ENCODE measurements around the gene LRP10. TPM values are rescaled to one million over a fixed set of nuclear protein-coding genes. Genes with fewer than 3 reads are reported as not detected.

LRP10 gene
- polyA plus RNA-seq, 1 donor from 2014 or later, result 113 TPM

GRCh38 chr14:22923746-22924145 is 52.2 kb downstream of the LRP10 start:
- no peak overlapping the region for H3K27ac Mint-ChIP-seq
- H3K4me3 Mint-ChIP-seq, result peak overlapping the region in 1 of 4 donors; percentile 6

GRCh38 chr14:22925513-22925912 is 54.0 kb downstream of the LRP10 start:
- H3K4me3 Mint-ChIP-seq, result no peak overlapping the region
- H3K27ac Mint-ChIP-seq, result peak overlapping the region in 1 of 3 donors; percentile 8
- peaks cover 12% of the 10 kb centered on the region for H3K36me3 Mint-ChIP-seq
- H3K4me1 Mint-ChIP-seq, result peaks cover 0 to 17% (median 8%) of the 10 kb centered on the region in 3 donors
- H3K9me3 Mint-ChIP-seq, result no peaks in the 10 kb centered on the region
- no peaks in the 10 kb centered on the region for H3K27me3 Mint-ChIP-seq

More at GRCh38 chr14:22923746-22924145, 52.2 kb downstream of the LRP10 start:
- H3K9me3 Mint-ChIP-seq, result peaks cover 0 to 2% (median 0%) of the 10 kb centered on the region in 3 donors
- H3K27me3 Mint-ChIP-seq, result no peaks in the 10 kb centered on the region
- H3K4me1 Mint-ChIP-seq, result peaks cover 7 to 17% (median 8%) of the 10 kb centered on the region in 3 donors
- peaks cover 12% of the 10 kb centered on the region for H3K36me3 Mint-ChIP-seq

- H3K4me3 Mint-ChIP-seq, result peak overlapping the region in 1 of 4 donors; percentile 26
- H3K4me1 Mint-ChIP-seq, result peaks cover 0 to 17% (median 8%) of the 10 kb centered on the region in 3 donors
- no peaks in the 10 kb centered on the region for H3K9me3 Mint-ChIP-seq
- H3K27ac Mint-ChIP-seq, result peak overlapping the region in 2 of 3 donors; percentile 8 to 50
- H3K36me3 Mint-ChIP-seq, result peaks cover 10% of the 10 kb centered on the region
- H3K27me3 Mint-ChIP-seq, result no peaks in the 10 kb centered on the region
These were observed 54.8 kb downstream of the LRP10 start for GRCh38 chr14:22926316-22926715.

DNA sequence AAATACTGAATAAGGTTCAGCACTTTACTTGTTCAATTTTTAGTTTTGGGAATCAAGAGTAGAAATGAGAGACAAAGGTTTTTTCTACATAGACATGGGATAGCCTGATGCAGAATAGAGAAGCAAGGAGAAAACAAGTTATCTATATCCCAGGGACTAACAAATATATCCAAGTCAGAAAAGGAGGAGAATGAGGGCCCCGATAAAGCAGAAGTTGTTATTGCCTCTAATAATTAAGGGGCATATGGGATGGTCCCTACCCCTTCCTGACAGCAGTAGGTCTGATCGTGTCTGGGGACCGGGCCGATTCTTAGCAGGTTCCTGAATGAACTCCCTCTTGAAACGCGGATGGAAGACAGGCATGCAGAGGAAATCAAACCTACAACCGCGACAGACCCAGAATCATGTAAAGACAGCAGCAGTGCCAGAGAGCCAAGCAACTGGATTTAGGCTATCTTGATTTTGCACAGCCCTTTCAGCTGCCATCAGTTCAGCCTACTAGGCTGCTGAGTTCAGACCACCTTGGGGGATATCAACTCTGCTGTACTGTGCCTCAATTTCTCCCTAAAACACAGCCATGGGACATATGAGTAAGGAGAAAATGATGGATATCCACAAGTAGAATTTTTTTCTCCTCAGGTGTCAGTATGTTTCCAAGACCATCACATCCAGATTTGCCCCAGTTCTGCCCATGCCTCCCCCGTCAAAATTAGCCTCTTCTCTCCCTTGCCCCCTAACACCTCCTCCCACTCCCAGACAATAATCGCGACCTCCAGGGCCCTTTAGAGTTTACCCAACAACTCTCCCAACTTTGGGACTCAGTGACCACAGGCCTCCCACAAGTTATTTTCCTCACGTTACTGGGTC is 56.9 kb downstream of the LRP10 start:
- H3K36me3 Mint-ChIP-seq, result no peaks in the 10 kb centered on the region
- H3K4me3 Mint-ChIP-seq, result no peak overlapping the region
- no peaks in the 10 kb centered on the region for H3K27me3 Mint-ChIP-seq
- peaks cover 3 to 20% (median 16%) of the 10 kb centered on the region in 3 donors for H3K4me1 Mint-ChIP-seq
- H3K9me3 Mint-ChIP-seq, result no peaks in the 10 kb centered on the region
- no peak overlapping the region for H3K27ac Mint-ChIP-seq

DNA sequence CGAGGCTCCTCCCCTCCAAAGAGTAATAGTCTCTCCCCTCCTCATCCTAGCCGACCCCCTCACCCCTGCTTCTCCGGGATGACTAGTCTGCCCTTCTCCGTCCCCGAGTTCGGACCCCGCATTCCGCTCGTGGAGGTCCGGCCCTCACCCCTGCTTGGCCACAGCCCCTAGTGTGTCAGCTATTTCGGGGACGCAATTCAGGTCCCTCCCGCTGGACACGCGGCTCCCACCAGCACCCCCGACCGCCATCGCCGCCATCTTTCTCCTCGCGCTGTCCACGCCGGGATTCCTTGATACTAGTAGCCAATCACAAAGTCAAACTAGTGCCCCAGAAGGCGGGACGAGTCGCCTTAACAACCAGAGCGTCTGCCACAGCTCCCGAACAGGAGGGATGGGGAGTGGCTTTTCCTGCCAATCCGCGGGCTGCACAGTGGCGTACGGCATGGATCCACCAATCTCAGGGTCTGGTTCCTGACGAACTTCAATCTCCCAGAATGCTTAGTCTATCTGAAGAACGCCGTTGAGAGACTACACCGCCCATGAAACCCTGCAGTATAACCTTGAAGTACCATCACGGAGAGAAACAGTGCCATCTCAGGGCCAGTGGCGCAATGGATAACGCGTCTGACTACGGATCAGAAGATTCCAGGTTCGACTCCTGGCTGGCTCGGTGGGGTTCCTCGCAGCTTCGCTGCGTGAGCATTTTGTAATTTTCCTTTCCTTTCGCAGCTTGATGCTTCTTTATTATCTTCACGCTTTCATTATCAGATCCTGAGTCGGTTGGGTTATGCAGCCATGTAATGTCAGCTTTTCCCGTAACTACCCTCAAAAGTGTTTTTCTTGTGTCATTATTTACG is 57.8 kb downstream of the LRP10 start, which contains the start of gene PRMT5:
Gene PRMT5, minus strand, starts transcription at position 273 of the 857 bp plus-strand sequence. Its CDS starts 15 bp downstream, at position 258.
- Mint-ChIP-seq H3K4me1 (peaks cover 7 to 24% (median 19%) of the 10 kb centered on the region in 3 donors), H3K27me3 (no peaks in the 10 kb centered on the region), H3K27ac (no peak within 1 kb of the TSS), H3K36me3 (no peaks in the 10 kb centered on the region), H3K4me3 (no peak within 1 kb of the TSS), H3K9me3 (no peaks in the 10 kb centered on the region)

DNA sequence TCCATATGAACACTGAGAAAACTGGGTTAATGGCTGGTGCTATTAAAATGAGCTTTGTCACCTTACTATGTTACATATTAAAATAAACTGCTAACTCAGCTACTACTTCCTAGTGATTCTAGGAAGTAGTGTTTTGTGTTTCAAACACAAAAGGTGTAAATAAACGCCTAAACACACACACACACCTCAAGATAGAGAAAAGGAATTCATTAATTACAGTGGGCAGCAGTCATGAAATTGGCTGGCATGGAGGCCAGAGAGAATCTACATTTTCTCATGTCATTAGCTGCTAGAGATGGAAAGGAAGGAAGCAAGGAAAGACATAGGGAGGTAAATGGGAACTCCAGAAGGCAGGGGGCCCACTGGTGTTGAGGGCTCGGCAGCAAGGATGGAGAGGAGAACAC is 58.4 kb downstream of the LRP10 start:
- Mint-ChIP-seq H3K9me3 (no peaks in the 10 kb centered on the region), H3K36me3 (no peaks in the 10 kb centered on the region), H3K4me3 (no peak overlapping the region), H3K27ac (no peak overlapping the region), H3K27me3 (no peaks in the 10 kb centered on the region), H3K4me1 (peaks cover 7 to 24% (median 19%) of the 10 kb centered on the region in 3 donors)

Other genes with a start within 250 kb of the LRP10 start
- gene OR6J1, start 227.4 kb upstream of the LRP10 start, polyA plus RNA-seq, result not detected
- gene OXA1L, start 105.1 kb upstream of the LRP10 start, polyA plus RNA-seq, result 60.7 TPM
- 24.0 TPM for gene SLC7A7, start 56.3 kb upstream of the LRP10 start, polyA plus RNA-seq
- gene MRPL52, start 41.9 kb upstream of the LRP10 start, polyA plus RNA-seq, result 200 TPM
- not detected for gene MMP14, start 35.2 kb upstream of the LRP10 start, polyA plus RNA-seq
- 2.6 TPM for gene REM2, start 11.5 kb downstream of the LRP10 start, polyA plus RNA-seq
- gene RBM23, start 47.4 kb downstream of the LRP10 start, polyA plus RNA-seq, result 49.7 TPM
- gene PRMT5, start 57.6 kb downstream of the LRP10 start, polyA plus RNA-seq, result 45.0 TPM
- 28.5 TPM for gene HAUS4, start 85.3 kb downstream of the LRP10 start, polyA plus RNA-seq
- gene AJUBA, start 110.8 kb downstream of the LRP10 start, polyA plus RNA-seq, result 0.16 TPM
- gene C14orf93, start 138.4 kb downstream of the LRP10 start, polyA plus RNA-seq, result 8.0 TPM
- gene PSMB5, start 163.2 kb downstream of the LRP10 start, polyA plus RNA-seq, result 28.0 TPM
- gene PSMB11, start 170.5 kb downstream of the LRP10 start, polyA plus RNA-seq, result not detected
- gene CDH24, start 185.8 kb downstream of the LRP10 start, polyA plus RNA-seq, result 0.09 TPM
- gene ACIN1, start 223.4 kb downstream of the LRP10 start, polyA plus RNA-seq, result 18.8 TPM
- 68.7 TPM for gene C14orf119, start 223.8 kb downstream of the LRP10 start, polyA plus RNA-seq
- not detected for gene CIROP, start 233.2 kb downstream of the LRP10 start, polyA plus RNA-seq
- not detected for gene CEBPE, start 247.5 kb downstream of the LRP10 start, polyA plus RNA-seq

Data from IgD-negative memory B cell (primary cell).